22Rv1 (cell line): ENCODE results near the gene SND1.

Experiments
- CTCF ChIP-seq: fragments of 450-650 bp; IDR thresholded peaks from 2 replicates; pipeline ENCODE4 v1.5.1; 2017; ENCODE audit warnings: mild to moderate bottlenecking
- ZFX ChIP-seq: fragments of 450-650 bp; IDR thresholded peaks from 2 replicates; pipeline ENCODE4 v1.6.1; 2017; ENCODE audit warnings: antibody characterized with exemption, borderline replicate concordance

GRCh38 chr7:127979113-127979727 lies 327.2 kb downstream of the SND1 start:
- no peak for TF ChIP-seq CTCF
- TF ChIP-seq ZFX, result no peak
